PFSK-1 (cell line): Measurements from ENCODE around the gene SRRM2.

Experiments
- POLR2AphosphoS5 ChIP-seq: IDR thresholded peaks from 2 replicates; pipeline ENCODE4 v1.6.1; 2012; ENCODE audit warnings: low read depth, mild to moderate bottlenecking, control low read depth, low read length, moderate library complexity
- REST ChIP-seq, 2 experiments: IDR thresholded peaks; 2 replicates each; pipeline versions ENCODE4 v1.6.1 to v1.8.0; 2011 to 2012; ENCODE audit warnings: low read depth in 2 of 2, low read length in 2 of 2, control low read depth in 1 of 2, inconsistent platforms in 1 of 2, mild to moderate bottlenecking in 1 of 2, moderate library complexity in 1 of 2; ENCODE audit not compliant: insufficient read depth in 1 of 2
- SIN3A ChIP-seq: IDR thresholded peaks from 2 replicates; pipeline ENCODE4 v1.6.1; 2012; ENCODE audit warnings: mild to moderate bottlenecking, low read length, moderate library complexity, borderline replicate concordance; ENCODE audit not compliant: insufficient read depth
- TAF1 ChIP-seq: IDR thresholded peaks from 2 replicates; pipeline ENCODE4 v1.6.1; 2012; ENCODE audit warnings: low read length, control low read depth, borderline replicate concordance; ENCODE audit not compliant: insufficient read depth

DNA sequence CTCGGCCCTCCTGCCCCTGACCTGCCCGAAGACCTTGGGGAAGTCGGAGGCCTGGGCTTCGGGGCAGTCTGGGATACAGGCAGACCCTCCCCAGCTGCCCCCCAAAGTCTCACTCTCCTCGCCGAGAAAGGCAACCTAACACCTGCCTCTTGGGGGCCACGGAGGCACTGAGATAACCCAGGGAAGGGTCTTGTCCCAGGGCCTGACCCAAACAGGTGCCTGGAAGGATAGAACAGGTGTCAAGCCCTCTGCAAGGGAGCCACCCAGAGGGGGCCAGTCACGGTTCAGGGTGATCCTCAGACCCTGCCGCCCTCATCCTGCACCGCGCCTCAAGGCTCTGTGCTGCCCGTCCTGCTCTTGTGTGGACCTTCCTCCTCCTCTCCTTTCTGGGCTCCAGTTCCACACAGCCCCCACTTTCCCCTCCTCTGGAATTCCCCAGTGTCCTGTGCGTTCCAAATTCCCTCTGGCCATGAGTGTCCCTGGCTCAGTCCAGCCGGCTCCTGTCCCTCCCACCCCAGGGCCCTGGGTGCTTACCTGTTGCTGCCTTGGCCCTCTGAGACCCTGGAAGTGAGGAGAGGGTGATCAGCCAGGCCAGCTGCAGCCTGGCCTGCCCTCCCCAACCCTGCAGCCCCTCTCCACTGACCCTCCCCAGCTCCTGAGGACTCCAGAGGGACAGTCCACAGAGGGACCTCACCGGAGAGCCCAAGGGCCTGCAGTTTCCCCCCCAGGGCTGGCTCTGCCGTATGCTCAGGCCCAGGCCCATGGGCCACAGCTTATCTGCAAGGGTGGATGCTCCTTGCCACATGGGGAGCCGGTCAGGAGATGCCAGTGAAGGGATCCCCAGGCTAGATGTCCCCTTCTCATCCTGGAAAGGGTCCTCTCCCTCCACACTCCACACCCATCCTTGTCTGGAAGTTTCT lies 36.2 kb upstream of the SRRM2 start:
- no peak for TF ChIP-seq POLR2AphosphoS5
- TF ChIP-seq TAF1: no peak
- TF ChIP-seq REST (IDR thresholded peaks at IDR 0.05; ENCODE audit: insufficient read depth in 1 of 2, low read depth in 2 of 2, low read length in 2 of 2): no peak
- no peak for TF ChIP-seq SIN3A
